H9 (cell line): ENCODE data around the gene PIAS1. TPM values are rescaled to one million over a fixed set of nuclear protein-coding genes. Genes with fewer than 3 reads are reported as not detected.

ENCODE experiments used
- DNase-seq: peaks from one replicate; pipeline ENCODE4 v3.0.0-alpha.2; 2017
- H2AFZ ChIP-seq: one replicate; pipeline ENCODE4 v1.6.1; 2013; ENCODE audit warnings: mild to moderate bottlenecking, low read length, control low read depth, moderate library complexity
- H2AK5ac ChIP-seq: 2 replicates; pipeline ENCODE4 v1.6.1; 2013; ENCODE audit warnings: low read length, control low read depth, mixed read lengths; ENCODE audit not compliant: insufficient read length
- H2BK120ac ChIP-seq: one replicate; pipeline ENCODE4 v1.6.1; 2013; ENCODE audit warnings: low read depth, mild to moderate bottlenecking, low read length, control low read depth, inconsistent platforms; ENCODE audit not compliant: poor library complexity, severe bottlenecking
- H2BK12ac ChIP-seq: 2 replicates; pipeline ENCODE4 v1.6.1; 2013; ENCODE audit warnings: low read length, control low read depth, mixed read lengths, low read depth; ENCODE audit not compliant: insufficient read length
- H2BK15ac ChIP-seq: 2 replicates; pipeline ENCODE4 v1.6.1; 2013; ENCODE audit warnings: low read depth, low read length, control low read depth
- H2BK20ac ChIP-seq: one replicate; pipeline ENCODE4 v1.6.1; 2013; ENCODE audit warnings: low read depth, mild to moderate bottlenecking, low read length, control low read depth, inconsistent platforms; ENCODE audit not compliant: poor library complexity, severe bottlenecking
- H2BK5ac ChIP-seq: 2 replicates; pipeline ENCODE4 v1.6.1; 2013; ENCODE audit warnings: low read length, control low read depth, mixed read lengths; ENCODE audit not compliant: insufficient read length
- H3K14ac ChIP-seq: 2 replicates; pipeline ENCODE4 v1.6.1; 2013; ENCODE audit warnings: low read length, control low read depth; ENCODE audit not compliant: insufficient read depth
- H3K18ac ChIP-seq: 2 replicates; pipeline ENCODE4 v1.6.1; 2013; ENCODE audit warnings: low read depth, mild to moderate bottlenecking, mixed read lengths, low read length, control low read depth; ENCODE audit not compliant: insufficient read length
- H3K23ac ChIP-seq: 2 replicates; pipeline ENCODE4 v1.6.1; 2013; ENCODE audit warnings: low read length, control low read depth, mixed read lengths, low read depth; ENCODE audit not compliant: insufficient read length
- H3K23me2 ChIP-seq: 2 replicates; pipeline ENCODE4 v1.6.1; 2013; ENCODE audit warnings: low read depth, mild to moderate bottlenecking, mixed read lengths, low read length, control low read depth; ENCODE audit not compliant: insufficient read length, poor library complexity, severe bottlenecking
- H3K27ac ChIP-seq: 2 replicates; pipeline ENCODE4 v1.5.1; 2013; ENCODE audit warnings: low read length, control low read depth, mixed read lengths, low read depth; ENCODE audit not compliant: insufficient read length
- H3K27me3 ChIP-seq: 2 replicates; pipeline ENCODE4 v1.6.1; 2013; ENCODE audit warnings: low read length, control low read depth, inconsistent platforms; ENCODE audit not compliant: insufficient read depth
- H3K4ac ChIP-seq: 2 replicates; pipeline ENCODE4 v1.6.1; 2013; ENCODE audit warnings: low read depth, mild to moderate bottlenecking, control low read depth, inconsistent platforms, low read length, moderate library complexity
- H3K4me1 ChIP-seq: 2 replicates; pipeline ENCODE4 v1.6.1; 2013; ENCODE audit warnings: low read length, control low read depth, inconsistent platforms; ENCODE audit not compliant: insufficient read depth
- H3K4me2 ChIP-seq: 2 replicates; pipeline ENCODE4 v1.6.1; 2013; ENCODE audit warnings: low read length, control low read depth, mixed read lengths; ENCODE audit not compliant: insufficient read length, insufficient read depth
- H3K56ac ChIP-seq: 2 replicates; pipeline ENCODE4 v1.6.1; 2013; ENCODE audit warnings: low read depth, mild to moderate bottlenecking, mixed read lengths, low read length, control low read depth; ENCODE audit not compliant: insufficient read length
- H3K79me1 ChIP-seq: 2 replicates; pipeline ENCODE4 v1.6.1; 2013; ENCODE audit warnings: low read depth, mild to moderate bottlenecking, moderate library complexity, low read length, control low read depth, inconsistent platforms; ENCODE audit not compliant: insufficient read depth, poor library complexity, severe bottlenecking
- H3K79me2 ChIP-seq: 2 replicates; pipeline ENCODE4 v1.6.1; 2013; ENCODE audit warnings: low read length, control low read depth, inconsistent platforms; ENCODE audit not compliant: insufficient read depth
- H3K9ac ChIP-seq: 2 replicates; pipeline ENCODE4 v1.6.1; 2013; ENCODE audit warnings: low read length, control low read depth, mixed read lengths; ENCODE audit not compliant: insufficient read length; ENCODE audit errors: extremely low read depth
- H3K9me3 ChIP-seq: one replicate; pipeline ENCODE4 v1.6.1; 2013; ENCODE audit warnings: low read depth, low read length, inconsistent platforms; ENCODE audit not compliant: control insufficient read depth
- H3T11ph ChIP-seq: one replicate; pipeline ENCODE4 v1.6.1; 2013; ENCODE audit warnings: mild to moderate bottlenecking, low read length, control low read depth, inconsistent platforms
- H4K20me1 ChIP-seq: one replicate; pipeline ENCODE4 v1.6.1; 2013; ENCODE audit not compliant: control insufficient read depth, insufficient read length, insufficient read depth
- H4K5ac ChIP-seq: 2 replicates; pipeline ENCODE4 v1.6.1; 2013; ENCODE audit warnings: low read depth, mild to moderate bottlenecking, mixed read lengths, low read length, control low read depth; ENCODE audit not compliant: insufficient read length
- H4K8ac ChIP-seq: replicated peaks from 2 replicates; pipeline ENCODE4 v1.6.1; 2013; ENCODE audit warnings: low read length, control low read depth, mixed read lengths, low read depth; ENCODE audit not compliant: insufficient read length
- H4K91ac ChIP-seq: 2 replicates; pipeline ENCODE4 v1.6.1; 2013; ENCODE audit warnings: low read depth, mild to moderate bottlenecking, moderate library complexity, mixed read lengths, low read length, control low read depth; ENCODE audit not compliant: insufficient read length
- H3K27ac Mint-ChIP-seq, 3 experiments: 2 replicates in 2 of 3; 3 replicates in 1 of 3; pipeline ENCODE4 v1.8.0; 2020 to 2021; ENCODE audit warnings: mixed read lengths in 3 of 3, mild to moderate bottlenecking in 1 of 3, moderate library complexity in 1 of 3
- H3K27me3 Mint-ChIP-seq: 2 replicates; pipeline ENCODE4 v1.8.0; 2021; ENCODE audit warnings: low read depth, mild to moderate bottlenecking, moderate library complexity, mixed read lengths
- H3K36me3 Mint-ChIP-seq, 3 experiments: 2 replicates in 2 of 3; 3 replicates in 1 of 3; pipeline ENCODE4 v1.8.0; 2020 to 2021; ENCODE audit warnings: low read depth in 3 of 3, mixed read lengths in 3 of 3; ENCODE audit not compliant: insufficient read depth in 1 of 3
- H3K4me1 Mint-ChIP-seq, 2 experiments: 2 replicates each; pipeline ENCODE4 v1.8.0; 2020; ENCODE audit warnings: mixed read lengths in 2 of 2
- H3K4me3 Mint-ChIP-seq, 2 experiments: 2 replicates in 1 of 2; 3 replicates in 1 of 2; pipeline ENCODE4 v1.8.0; 2020 to 2021; ENCODE audit warnings: mild to moderate bottlenecking in 2 of 2, mixed read lengths in 2 of 2, moderate library complexity in 1 of 2
- H3K9me3 Mint-ChIP-seq, 2 experiments: 2 replicates in 1 of 2; 3 replicates in 1 of 2; pipeline ENCODE4 v1.8.0; 2020; ENCODE audit warnings: mild to moderate bottlenecking in 2 of 2, mixed read lengths in 2 of 2, moderate library complexity in 1 of 2
- CTCF ChIP-seq: fragments of 200-600 bp; sonication (generic); conservative IDR thresholded peaks from 3 replicates; pipeline ENCODE4 v1.8.0; 2021; ENCODE audit warnings: antibody characterized with exemption, mild to moderate bottlenecking
- WGBS: extraction: QIAGEN DNeasy Blood & Tissue Kit; methylation state at CpG from one replicate; pipeline ENCODE4 v1.1.7; 2013; ENCODE audit warnings: missing lambda C conversion rate, low lambda C conversion rate, mixed read lengths; ENCODE audit not compliant: insufficient read length; ENCODE audit errors: extremely low coverage; 5-methylcytosine and 5-hydroxymethylcytosine counted together
- total RNA-seq: library from RNA; stranded (reverse); gene quantifications from 2 replicates; pipeline ENCODE4 v1.2.1, GENCODE V29; 2021

PIAS1 gene
- total RNA-seq, 1 experiment from 2014 or later: 31.1 TPM

- H3K4ac ChIP-seq: no peak overlapping the region
- H3K14ac ChIP-seq: no peak overlapping the region
- H3K79me1 ChIP-seq: no peaks in the 10 kb centered on the region
- H2BK5ac ChIP-seq: no peak overlapping the region
- Mint-ChIP-seq H3K27ac (no peak overlapping the region; a peak in 2 of 7 replicates), H3K27me3 (peaks cover 7% of the 10 kb centered on the region), H3K9me3 (no peaks in the 10 kb centered on the region), H3K4me1 (peaks cover 9 to 14% of the 10 kb centered on the region in 2 experiments), H3K36me3 (peaks cover 0 to 1% (median 0%) of the 10 kb centered on the region in 3 experiments; a peak in 1 of 7 replicates), H3K4me3 (no peak overlapping the region)
- H3K9me3 ChIP-seq: no peaks in the 10 kb centered on the region
- H2AFZ ChIP-seq: no peak overlapping the region
- no peak overlapping the region for H3T11ph ChIP-seq
- H4K5ac ChIP-seq: no peak overlapping the region
- H2AK5ac ChIP-seq: no peak overlapping the region
- TF ChIP-seq CTCF: no peak
- H2BK12ac ChIP-seq: no peak overlapping the region
- WGBS: no CpG with 5 or more reads among the region's 3 CpGs
- no peak overlapping the region for H3K4me2 ChIP-seq
- H3K79me2 ChIP-seq: no peaks in the 10 kb centered on the region
- H2BK15ac ChIP-seq: no peak overlapping the region
- H4K8ac ChIP-seq: no peak overlapping the region
- H3K23ac ChIP-seq: no peak overlapping the region
- H4K20me1 ChIP-seq: no peaks in the 10 kb centered on the region
- no peak overlapping the region for H2BK120ac ChIP-seq
- H3K9ac ChIP-seq: no peak overlapping the region
- no peak overlapping the region for H3K56ac ChIP-seq
- no peak overlapping the region for H4K91ac ChIP-seq
- H3K4me1 ChIP-seq: no peaks in the 10 kb centered on the region
- H3K27ac ChIP-seq: no peak overlapping the region
- no peaks in the 10 kb centered on the region for H3K23me2 ChIP-seq
- DNase-seq: no peak
- H3K27me3 ChIP-seq: no peaks in the 10 kb centered on the region
- no peak overlapping the region for H2BK20ac ChIP-seq
- H3K18ac ChIP-seq: no peak overlapping the region
Measured at GRCh38 chr15:68047826-68048225, 6.3 kb upstream of the PIAS1 start.
